HG03571 (cell line): ENCODE results near the gene TNFSF12.

Experiments
- ATAC-seq: cut with Tn5 transposase; IDR thresholded peaks from one replicate; pipeline ENCODE4 v1.9.1; 2021; ENCODE audit not compliant: unreplicated experiment

TNFSF12 gene

DNA sequence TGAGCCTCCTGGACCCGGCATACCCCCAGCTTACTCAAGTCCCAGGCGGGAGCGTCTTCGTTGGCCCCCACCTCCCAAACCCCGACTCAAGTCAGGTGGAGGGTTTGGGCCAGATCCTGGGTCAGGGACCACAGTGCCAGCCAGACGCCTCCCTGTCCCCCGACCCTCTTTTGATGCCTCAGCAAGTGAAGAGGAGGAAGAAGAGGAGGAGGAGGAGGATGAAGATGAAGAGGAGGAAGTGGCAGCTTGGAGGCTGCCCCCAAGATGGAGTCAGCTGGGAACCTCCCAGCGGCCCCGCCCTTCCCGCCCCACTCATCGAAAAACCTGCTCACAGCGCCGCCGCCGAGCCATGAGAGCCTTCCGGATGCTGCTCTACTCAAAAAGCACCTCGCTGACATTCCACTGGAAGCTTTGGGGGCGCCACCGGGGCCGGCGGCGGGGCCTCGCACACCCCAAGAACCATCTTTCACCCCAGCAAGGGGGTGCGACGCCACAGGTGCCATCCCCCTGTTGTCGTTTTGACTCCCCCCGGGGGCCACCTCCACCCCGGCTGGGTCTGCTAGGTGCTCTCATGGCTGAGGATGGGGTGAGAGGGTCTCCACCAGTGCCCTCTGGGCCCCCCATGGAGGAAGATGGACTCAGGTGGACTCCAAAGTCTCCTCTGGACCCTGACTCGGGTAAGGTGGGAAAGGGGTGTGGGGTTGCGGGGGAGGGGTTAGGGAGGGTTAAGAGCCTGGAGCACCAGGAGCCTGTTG is 14.4 kb downstream of the TNFSF12 start:
- ATAC-seq, result no peak

- ATAC-seq, result no peak
These were observed 20.7 kb downstream of the TNFSF12 start for GRCh38 chr17:7569571-7569970.

DNA sequence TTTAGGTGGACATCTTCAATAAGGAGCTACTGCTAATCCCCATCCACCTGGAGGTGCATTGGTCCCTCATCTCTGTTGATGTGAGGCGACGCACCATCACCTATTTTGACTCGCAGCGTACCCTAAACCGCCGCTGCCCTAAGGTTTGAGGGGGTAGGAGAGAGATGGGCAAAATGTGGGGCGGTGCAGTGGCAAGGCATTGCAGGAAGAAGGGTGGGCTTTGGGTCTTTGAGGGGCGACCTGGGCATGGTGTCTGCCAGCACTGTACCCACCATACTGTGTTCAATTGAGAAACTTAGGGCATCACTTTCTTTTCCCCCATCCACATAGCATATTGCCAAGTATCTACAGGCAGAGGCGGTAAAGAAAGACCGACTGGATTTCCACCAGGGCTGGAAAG is 21.5 kb downstream of the TNFSF12 start:
- ATAC-seq, result no peak

- ATAC-seq, result no peak
These were observed 23.4 kb downstream of the TNFSF12 start for GRCh38 chr17:7572338-7572587.

- peak; percentile 85 for ATAC-seq
These were observed 23.9 kb downstream of the TNFSF12 start for GRCh38 chr17:7572588-7573323.

- no peak for ATAC-seq
These were observed 24.6 kb downstream of the TNFSF12 start for GRCh38 chr17:7573324-7574080.

GRCh38 chr17:7574176-7574953 is 25.5 kb downstream of the TNFSF12 start:
- ATAC-seq, result no peak

- ATAC-seq, result no peak
These were observed 26.6 kb downstream of the TNFSF12 start for GRCh38 chr17:7575481-7575883.

- ATAC-seq, result no peak
These were observed 27.1 kb downstream of the TNFSF12 start for GRCh38 chr17:7575959-7576358.

DNA sequence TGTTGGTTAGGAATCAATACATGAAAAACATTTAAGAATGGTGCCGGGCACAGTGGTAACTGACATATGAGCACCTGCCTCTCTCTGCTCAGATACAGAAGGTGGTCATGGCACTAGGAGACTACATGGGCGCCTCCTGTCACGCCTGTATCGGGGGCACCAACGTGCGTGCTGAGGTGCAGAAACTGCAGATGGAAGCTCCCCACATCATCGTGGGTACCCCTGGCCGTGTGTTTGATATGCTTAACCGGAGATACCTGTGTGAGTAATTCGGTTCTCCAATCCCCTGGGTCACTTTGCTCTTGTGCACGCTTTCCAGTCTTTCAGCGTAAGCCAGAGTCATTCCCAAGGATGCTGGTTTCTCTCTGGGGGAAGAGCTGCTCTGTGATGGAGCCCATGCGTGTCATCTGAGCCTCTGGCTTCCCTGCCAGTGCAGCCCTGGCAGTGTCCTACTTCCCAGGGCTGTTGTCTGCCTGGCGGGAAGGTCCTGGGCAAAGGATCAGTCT is 27.6 kb downstream of the TNFSF12 start:
- ATAC-seq, result no peak

DNA sequence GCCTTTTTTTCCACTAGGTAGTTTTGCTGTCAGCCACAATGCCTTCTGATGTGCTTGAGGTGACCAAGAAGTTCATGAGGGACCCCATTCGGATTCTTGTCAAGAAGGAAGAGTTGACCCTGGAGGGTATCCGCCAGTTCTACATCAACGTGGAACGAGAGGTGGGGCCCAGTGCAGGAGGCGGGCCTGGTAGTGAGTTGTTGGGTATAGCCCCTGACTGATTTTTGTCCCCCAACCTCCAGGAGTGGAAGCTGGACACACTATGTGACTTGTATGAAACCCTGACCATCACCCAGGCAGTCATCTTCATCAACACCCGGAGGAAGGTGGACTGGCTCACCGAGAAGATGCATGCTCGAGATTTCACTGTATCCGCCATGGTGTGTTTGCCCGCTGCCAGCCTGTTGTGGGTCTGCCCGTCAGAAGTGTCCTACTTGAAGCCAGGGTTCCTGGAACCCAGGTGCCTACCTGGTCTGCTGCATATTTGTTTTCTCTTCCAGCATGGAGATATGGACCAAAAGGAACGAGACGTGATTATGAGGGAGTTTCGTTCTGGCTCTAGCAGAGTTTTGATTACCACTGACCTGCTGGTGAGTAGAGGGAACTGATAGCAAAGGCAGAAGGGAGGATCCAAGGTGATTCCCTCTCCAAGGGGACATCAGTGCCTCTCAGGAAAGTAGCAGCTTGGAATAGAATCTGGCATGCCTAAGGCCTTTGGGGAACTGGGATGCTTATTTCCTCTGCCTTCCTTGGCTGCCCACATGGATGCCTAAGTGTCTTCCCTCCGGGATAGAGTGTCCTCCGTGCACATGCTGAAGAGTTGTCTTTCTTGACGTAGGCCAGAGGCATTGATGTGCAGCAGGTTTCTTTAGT is 28.7 kb downstream of the TNFSF12 start:
- ATAC-seq, result no peak

- peak; percentile 41 for ATAC-seq
These were observed 30.4 kb downstream of the TNFSF12 start, which contains the start of gene CD68 for GRCh38 chr17:7579001-7579833. Gene CD68, plus strand, starts transcription at chr17:7579638. Its CDS starts 40 bp downstream, at chr17:7579678.

DNA sequence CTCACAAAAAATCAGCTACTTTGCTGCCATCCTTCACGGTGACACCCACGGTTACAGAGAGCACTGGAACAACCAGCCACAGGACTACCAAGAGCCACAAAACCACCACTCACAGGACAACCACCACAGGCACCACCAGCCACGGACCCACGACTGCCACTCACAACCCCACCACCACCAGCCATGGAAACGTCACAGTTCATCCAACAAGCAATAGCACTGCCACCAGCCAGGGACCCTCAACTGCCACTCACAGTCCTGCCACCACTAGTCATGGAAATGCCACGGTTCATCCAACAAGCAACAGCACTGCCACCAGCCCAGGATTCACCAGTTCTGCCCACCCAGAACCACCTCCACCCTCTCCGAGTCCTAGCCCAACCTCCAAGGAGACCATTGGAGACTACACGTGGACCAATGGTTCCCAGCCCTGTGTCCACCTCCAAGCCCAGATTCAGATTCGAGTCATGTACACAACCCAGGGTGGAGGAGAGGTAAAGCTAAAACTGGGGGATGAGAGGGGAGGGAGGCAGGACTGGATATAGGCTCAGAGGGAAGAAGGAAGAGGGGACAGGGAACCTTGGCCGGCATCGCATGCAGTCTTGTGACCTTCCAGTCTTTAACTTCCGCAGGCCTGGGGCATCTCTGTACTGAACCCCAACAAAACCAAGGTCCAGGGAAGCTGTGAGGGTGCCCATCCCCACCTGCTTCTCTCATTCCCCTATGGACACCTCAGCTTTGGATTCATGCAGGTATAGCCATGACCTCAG is 31.2 kb downstream of the TNFSF12 start:
- no peak for ATAC-seq

- ATAC-seq, result no peak
These were observed 32.0 kb downstream of the TNFSF12 start for GRCh38 chr17:7580604-7581575.

- ATAC-seq, result no peak
These were observed 33.8 kb downstream of the TNFSF12 start for GRCh38 chr17:7582396-7583252.
